Activated T-cell treated with anti-CD3 and anti-CD28 coated beads for 48 hours (primary cell): ENCODE results near the gene TYSND1.
"Not testable (repeated sequence)": the region's sequence is repeated elsewhere in the genome, so short reads cannot be mapped to it uniquely, and the experiment has no call there.

ENCODE experiments used
- DNase-seq: peaks from one replicate; pipeline ENCODE4 v3.0.0-alpha.2; 2020; ENCODE audit warnings: low read depth

The TYSND1 gene

GRCh38 chr10:70146489-70147258, at the start of gene TYSND1:
Gene TYSND1, minus strand, starts transcription at chr10:70146700. Its CDS starts 114 bp downstream, at chr10:70146586.
- DNase-seq: peak; percentile 87

GRCh38 chr10:70193391-70193844, 46.9 kb upstream of the TYSND1 start:
- DNase-seq: no peak

GRCh38 chr10:70192326-70192968, 45.9 kb upstream of the TYSND1 start:
- no peak for DNase-seq

- no peak for DNase-seq
Measured at GRCh38 chr10:70191972-70192305, 45.4 kb upstream of the TYSND1 start.

GRCh38 chr10:70191161-70191971, 44.9 kb upstream of the TYSND1 start:
- DNase-seq: no peak

GRCh38 chr10:70190581-70190980, 44.1 kb upstream of the TYSND1 start:
- no peak for DNase-seq

GRCh38 chr10:70190102-70190501, 43.6 kb upstream of the TYSND1 start:
- DNase-seq: no peak

- no peak for DNase-seq
Measured at GRCh38 chr10:70188768-70189167, 42.3 kb upstream of the TYSND1 start.

GRCh38 chr10:70186571-70186970, 40.1 kb upstream of the TYSND1 start:
- no peak for DNase-seq

GRCh38 chr10:70186090-70186489, 39.6 kb upstream of the TYSND1 start:
- no peak for DNase-seq

GRCh38 chr10:70183304-70183703, 36.8 kb upstream of the TYSND1 start:
- DNase-seq: no peak

GRCh38 chr10:70179209-70179608, 32.7 kb upstream of the TYSND1 start:
- not testable (repeated sequence) for DNase-seq

- DNase-seq: no peak
Measured at GRCh38 chr10:70178139-70178725, 31.7 kb upstream of the TYSND1 start.

- DNase-seq: no peak
Measured at GRCh38 chr10:70176441-70176840, 29.9 kb upstream of the TYSND1 start.

- DNase-seq: no peak
Measured at GRCh38 chr10:70175516-70175915, 29.0 kb upstream of the TYSND1 start.

- DNase-seq: no peak
Measured at GRCh38 chr10:70174058-70174741, 27.7 kb upstream of the TYSND1 start.

GRCh38 chr10:70169649-70170364, 23.3 kb upstream of the TYSND1 start:
- DNase-seq: no peak

- DNase-seq: no peak
Measured at GRCh38 chr10:70169011-70169410, 22.5 kb upstream of the TYSND1 start.

GRCh38 chr10:70167246-70167645, 20.7 kb upstream of the TYSND1 start:
- no peak for DNase-seq

- DNase-seq: no peak
Measured at GRCh38 chr10:70166394-70166793, 19.9 kb upstream of the TYSND1 start.

- DNase-seq: no peak
Measured at GRCh38 chr10:70164163-70164562, 17.7 kb upstream of the TYSND1 start.
